GM19023 (cell line): ENCODE data around the gene PCDHA1.
"Not testable (repeated sequence)": the region's sequence is repeated elsewhere in the genome, so short reads cannot be mapped to it uniquely, and the experiment has no call there.

Experiments
- ATAC-seq: cut with Tn5 transposase; IDR thresholded peaks from one replicate; pipeline ENCODE4 v1.9.1; 2021; ENCODE audit warnings: mild to moderate bottlenecking, moderate library complexity; ENCODE audit not compliant: unreplicated experiment

The PCDHA1 gene

GRCh38 chr5:140785905-140786686 lies at the start of gene PCDHA1:
PCDHA1 (plus strand) TSS chr5:140786140.
- ATAC-seq: no peak

- ATAC-seq: no peak
These were observed 48.5 kb upstream of the PCDHA1 start for GRCh38 chr5:140737486-140737885.

DNA sequence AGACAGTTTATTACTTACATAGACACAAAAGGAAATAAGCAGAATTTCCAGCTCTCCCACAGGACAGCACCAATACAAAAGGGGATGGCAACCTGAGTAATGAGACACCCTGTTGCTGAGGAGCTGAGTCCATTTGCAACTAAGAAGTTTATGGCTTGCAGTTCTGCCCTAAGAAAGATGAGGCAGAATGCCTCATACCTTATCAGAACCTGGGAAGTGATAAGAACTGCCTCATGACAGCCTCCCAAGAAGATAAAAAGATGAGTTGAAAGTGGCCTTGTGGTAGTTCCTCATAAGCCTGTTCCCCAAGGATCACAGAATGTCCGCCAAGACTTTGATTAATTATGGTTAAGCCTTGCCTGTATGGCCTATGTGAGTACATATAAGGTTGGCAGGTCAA lies 44.0 kb upstream of the PCDHA1 start:
- ATAC-seq: no peak

DNA sequence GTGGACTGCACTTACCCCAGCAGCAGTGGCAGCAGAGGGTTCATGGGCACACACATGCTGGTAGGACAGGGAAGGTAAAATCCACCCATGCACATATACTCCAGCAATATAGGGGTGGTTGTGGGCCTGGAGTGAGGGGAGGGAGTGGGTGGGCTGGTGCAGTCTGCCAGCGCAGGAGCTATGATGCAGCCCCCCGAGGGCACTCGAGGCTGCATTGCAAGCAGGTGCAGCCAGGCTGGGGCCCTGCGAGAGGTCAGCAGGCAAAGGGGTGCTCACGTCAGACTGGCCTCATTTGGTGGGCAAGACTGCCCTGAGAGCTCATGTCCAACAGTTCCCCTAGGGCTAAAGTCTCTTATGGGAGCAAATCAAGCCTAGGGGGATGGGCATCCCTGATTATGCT lies 32.4 kb upstream of the PCDHA1 start:
- no peak for ATAC-seq

- ATAC-seq: no peak
These were observed 21.6 kb upstream of the PCDHA1 start for GRCh38 chr5:140764177-140764973.

GRCh38 chr5:140767444-140767843 lies 18.5 kb upstream of the PCDHA1 start:
- no peak for ATAC-seq

GRCh38 chr5:140780512-140780911 lies 5.4 kb upstream of the PCDHA1 start:
- ATAC-seq: no peak

DNA sequence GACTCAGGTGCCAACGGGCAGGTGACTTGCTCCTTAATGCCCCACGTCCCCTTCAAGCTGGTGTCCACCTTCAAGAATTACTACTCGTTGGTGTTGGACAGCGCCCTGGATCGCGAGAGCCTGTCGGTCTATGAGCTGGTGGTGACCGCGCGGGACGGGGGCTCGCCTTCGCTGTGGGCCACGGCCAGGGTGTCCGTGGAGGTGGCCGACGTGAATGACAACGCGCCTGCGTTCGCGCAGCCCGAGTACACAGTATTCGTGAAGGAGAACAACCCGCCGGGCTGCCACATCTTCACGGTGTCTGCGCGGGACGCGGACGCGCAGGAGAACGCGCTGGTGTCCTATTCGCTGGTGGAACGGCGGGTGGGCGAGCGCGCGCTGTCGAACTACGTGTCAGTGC lies 1.5 kb downstream of the PCDHA1 start:
- not testable (repeated sequence) for ATAC-seq

- ATAC-seq: not testable (repeated sequence)
These were observed 2.0 kb downstream of the PCDHA1 start for GRCh38 chr5:140787849-140788504.

GRCh38 chr5:140791089-140791488 lies 5.1 kb downstream of the PCDHA1 start:
- no peak for ATAC-seq

- ATAC-seq: no peak
These were observed 8.8 kb downstream of the PCDHA1 start, which contains the start of gene PCDHA2 for GRCh38 chr5:140794595-140795258. PCDHA2 (plus strand) TSS chr5:140794852.

- ATAC-seq: no peak
These were observed 9.3 kb downstream of the PCDHA1 start for GRCh38 chr5:140795259-140795641.

- not testable (repeated sequence) for ATAC-seq
These were observed 10.3 kb downstream of the PCDHA1 start for GRCh38 chr5:140796072-140796717.

- ATAC-seq: no peak
These were observed 10.8 kb downstream of the PCDHA1 start for GRCh38 chr5:140796718-140797095.

GRCh38 chr5:140800816-140801493 lies 15.0 kb downstream of the PCDHA1 start, which contains the start of gene PCDHA3:
PCDHA3 (plus strand) TSS chr5:140801057.
- ATAC-seq: no peak

DNA sequence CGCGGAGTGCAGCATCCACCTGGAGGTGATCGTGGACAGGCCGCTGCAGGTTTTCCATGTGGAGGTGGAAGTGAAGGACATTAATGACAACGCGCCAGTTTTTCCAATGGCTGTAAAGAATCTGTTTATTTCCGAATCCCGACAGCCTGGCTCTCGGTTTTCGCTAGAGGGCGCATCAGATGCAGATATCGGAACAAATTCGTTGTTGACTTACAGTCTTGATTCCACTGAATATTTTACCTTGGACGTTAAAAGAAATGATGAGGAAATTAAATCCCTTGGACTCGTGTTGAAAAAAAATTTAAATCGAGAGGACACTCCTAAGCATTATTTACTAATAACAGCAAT lies 15.5 kb downstream of the PCDHA1 start:
- no peak for ATAC-seq

- ATAC-seq: not testable (repeated sequence)
These were observed 16.4 kb downstream of the PCDHA1 start for GRCh38 chr5:140802381-140802780.

DNA sequence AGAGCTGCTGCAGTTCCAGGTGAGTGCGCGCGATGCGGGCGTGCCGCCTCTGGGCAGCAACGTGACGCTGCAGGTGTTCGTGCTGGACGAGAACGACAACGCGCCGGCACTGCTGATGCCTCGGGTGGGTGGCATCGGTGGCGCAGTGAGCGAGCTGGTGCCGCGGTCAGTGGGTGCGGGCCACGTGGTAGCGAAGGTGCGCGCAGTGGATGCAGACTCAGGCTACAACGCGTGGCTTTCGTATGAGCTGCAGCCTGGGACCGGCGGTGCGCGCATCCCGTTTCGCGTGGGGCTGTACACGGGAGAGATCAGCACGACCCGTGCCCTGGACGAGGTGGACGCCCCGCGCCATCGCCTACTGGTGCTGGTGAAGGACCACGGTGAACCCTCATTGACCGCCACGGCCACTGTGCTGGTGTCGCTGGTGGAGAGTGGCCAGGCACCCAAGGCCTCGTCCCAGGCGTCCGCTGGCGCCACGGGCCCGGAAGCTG lies 16.9 kb downstream of the PCDHA1 start:
- ATAC-seq: no peak

GRCh38 chr5:140806834-140807775 lies 21.2 kb downstream of the PCDHA1 start, which contains the start of gene PCDHA4:
PCDHA4 (plus strand) TSS chr5:140807068.
- no peak for ATAC-seq
